Activated CD4-positive, alpha-beta T cell treated with anti-CD3 and anti-CD28 coated beads, Interleukin-2, amount 50 U/mL, for 4 hours (primary cell): ENCODE measurements around the gene ZNF514.
"Not testable (repeated sequence)": the region's sequence is repeated elsewhere in the genome, so short reads cannot be mapped to it uniquely, and the experiment has no call there.

ENCODE experiments used
- DNase-seq, 2 experiments: peaks; one replicate each; pipeline ENCODE4 v3.0.0-alpha.2; 2020

ZNF514 gene

GRCh38 chr2:95122197-95122551 lies 37.5 kb downstream of the ZNF514 start:
- DNase-seq, result no peak

GRCh38 chr2:95121407-95122196 lies 38.0 kb downstream of the ZNF514 start, which contains the start of gene MRPS5:
MRPS5 (minus strand) TSS chr2:95121808; CDS start chr2:95121791, 17 bp downstream.
- DNase-seq, result peak; percentile 86

- no peak for DNase-seq
These were observed 38.6 kb downstream of the ZNF514 start for GRCh38 chr2:95121093-95121406.

GRCh38 chr2:95115418-95115817 lies 44.2 kb downstream of the ZNF514 start:
- DNase-seq, result peak; percentile 68 to 72

- no peak for DNase-seq
These were observed 46.2 kb downstream of the ZNF514 start for GRCh38 chr2:95113464-95113863.

GRCh38 chr2:95110395-95110794 lies 49.3 kb downstream of the ZNF514 start:
- DNase-seq, result no peak

- DNase-seq, result no peak
These were observed 50.4 kb downstream of the ZNF514 start for GRCh38 chr2:95109260-95109659.

- no peak for DNase-seq
These were observed 53.6 kb downstream of the ZNF514 start for GRCh38 chr2:95106081-95106480.

GRCh38 chr2:95104606-95105005 lies 55.0 kb downstream of the ZNF514 start:
- DNase-seq, result no peak

GRCh38 chr2:95099910-95100309 lies 59.7 kb downstream of the ZNF514 start:
- DNase-seq, result no peak

- DNase-seq, result not testable (repeated sequence)
These were observed 61.4 kb downstream of the ZNF514 start for GRCh38 chr2:95098273-95098672.
